Calu3 (cell line): ENCODE results near the gene AGBL1. TPM values are rescaled to one million over a fixed set of nuclear protein-coding genes. Genes with fewer than 3 reads are reported as not detected.

Experiments
- BruUV-seq: library from RNA; stranded (reverse); fragments of 400-500 nt; replicated peaks from 2 replicates; lab custom pipeline; 2021; lab: Mats Ljungman, UMichigan
- CTCF ChIA-PET: fragments of 300-600 bp; sonication (Branson Sonifier 250); formaldehyde crosslinking; loops from one replicate; lab custom pipeline; 2022; ENCODE audit warnings: antibody characterized with exemption; lab: Charles Lee
- DNase-seq: peaks from one replicate; pipeline ENCODE4 v3.0.0; 2022
- H3K27ac Mint-ChIP-seq: one replicate; pipeline ENCODE4 v1.8.0; 2022; ENCODE audit warnings: mixed read lengths; ENCODE audit not compliant: unreplicated experiment
- H3K27me3 Mint-ChIP-seq: one replicate; pipeline ENCODE4 v1.8.0; 2022; ENCODE audit warnings: mixed read lengths; ENCODE audit not compliant: unreplicated experiment
- H3K36me3 Mint-ChIP-seq: one replicate; pipeline ENCODE4 v1.8.0; 2022; ENCODE audit warnings: mild to moderate bottlenecking, moderate library complexity, mixed read lengths; ENCODE audit not compliant: insufficient read depth, unreplicated experiment
- H3K4me1 Mint-ChIP-seq: one replicate; pipeline ENCODE4 v1.8.0; 2022; ENCODE audit warnings: mild to moderate bottlenecking, low read depth, mixed read lengths; ENCODE audit not compliant: unreplicated experiment
- H3K4me3 Mint-ChIP-seq: one replicate; pipeline ENCODE4 v1.8.0; 2022; ENCODE audit warnings: mild to moderate bottlenecking, low read depth, moderate library complexity, mixed read lengths; ENCODE audit not compliant: unreplicated experiment
- H3K9me3 Mint-ChIP-seq: one replicate; pipeline ENCODE4 v1.8.0; 2022; ENCODE audit warnings: low read depth, mixed read lengths; ENCODE audit not compliant: unreplicated experiment
- CTCF ChIP-seq: fragments of 200-600 bp; IDR thresholded peaks from one replicate; pipeline ENCODE4 v1.8.0; 2022; ENCODE audit warnings: antibody characterized with exemption; ENCODE audit not compliant: unreplicated experiment
- intact Hi-C: fragments of 100-400 bp; cut with micrococcal nuclease; formaldehyde crosslinking; loops from one replicate; pipeline ENCODE4 v1.10.0; 2022; ENCODE audit not compliant: unreplicated experiment
- total RNA-seq: library from RNA; stranded (reverse); gene quantifications from 2 replicates; pipeline ENCODE4 v1.2.3, GENCODE V29; 2022

AGBL1 gene
- total RNA-seq, 1 experiment from 2014 or later, result not detected

DNA sequence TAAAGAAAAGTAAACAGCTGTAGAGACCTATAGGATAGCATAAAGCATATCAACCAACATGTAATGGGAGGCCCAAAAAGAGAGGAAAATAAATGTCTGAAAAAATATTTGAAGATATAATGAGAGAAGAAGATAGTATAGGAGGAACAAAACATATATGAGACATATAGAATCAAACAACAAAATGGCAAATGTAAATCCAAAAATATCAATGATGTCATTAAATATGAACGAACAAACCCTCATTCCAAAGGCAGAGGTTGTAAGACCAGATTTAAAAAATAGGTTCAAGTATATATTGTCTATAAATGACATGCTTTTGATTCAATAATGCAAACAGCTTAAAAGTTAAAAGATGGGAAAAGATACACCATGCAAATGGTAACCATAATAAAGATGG, 470.4 kb downstream of the AGBL1 start:
- H3K27me3 Mint-ChIP-seq, result no peaks in the 10 kb centered on the region
- no TSS peak for BruUV-seq
- peaks cover 18% of the 10 kb centered on the region for H3K9me3 Mint-ChIP-seq
- TF ChIP-seq CTCF, result no peak
- H3K4me1 Mint-ChIP-seq, result no peaks in the 10 kb centered on the region
- H3K27ac Mint-ChIP-seq, result no peak overlapping the region
- H3K4me3 Mint-ChIP-seq, result no peak overlapping the region
- H3K36me3 Mint-ChIP-seq, result no peaks in the 10 kb centered on the region
- intact Hi-C loops, result no loop called here
- CTCF ChIA-PET, result no interaction called here
- DNase-seq, result no peak

DNA sequence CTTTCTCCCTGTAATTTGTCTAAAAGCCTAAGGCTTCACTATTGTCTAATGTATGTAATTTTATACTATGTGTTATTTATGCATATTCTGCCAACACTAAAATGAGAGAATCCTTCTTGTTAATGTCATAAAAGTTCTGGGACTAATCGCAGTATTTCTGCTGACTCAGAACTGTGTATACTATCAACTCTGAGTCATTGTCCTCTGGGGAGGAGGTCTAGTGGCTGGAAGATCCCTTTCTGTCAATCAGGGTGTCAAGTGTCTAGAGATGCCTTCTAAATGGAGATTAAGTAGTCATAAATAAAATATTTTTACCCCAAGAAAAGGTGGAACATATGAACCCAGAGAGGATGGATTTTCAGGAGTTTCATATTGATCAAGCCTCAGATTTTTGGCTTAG, 473.4 kb downstream of the AGBL1 start:
- H3K27me3 Mint-ChIP-seq, result no peaks in the 10 kb centered on the region
- CTCF ChIA-PET, result no interaction called here

GRCh38 chr15:86555098-86555497, 475.4 kb downstream of the AGBL1 start:
- H3K4me1 Mint-ChIP-seq, result no peaks in the 10 kb centered on the region
- no TSS peak for BruUV-seq

More for the DNA sequence above, 473.4 kb downstream of the AGBL1 start:
- peaks cover 17% of the 10 kb centered on the region for H3K9me3 Mint-ChIP-seq
- no peak overlapping the region for H3K27ac Mint-ChIP-seq
- no peaks in the 10 kb centered on the region for H3K4me1 Mint-ChIP-seq
- H3K4me3 Mint-ChIP-seq, result no peak overlapping the region
- intact Hi-C loops, result no loop called here
- TF ChIP-seq CTCF, result no peak
- no peak for DNase-seq
- no peaks in the 10 kb centered on the region for H3K36me3 Mint-ChIP-seq
- BruUV-seq, result no TSS peak

GRCh38 chr15:86555939-86556338, 476.3 kb downstream of the AGBL1 start:
- Mint-ChIP-seq H3K4me3 (no peak overlapping the region), H3K27me3 (no peaks in the 10 kb centered on the region), H3K27ac (no peak overlapping the region), H3K9me3 (peaks cover 10% of the 10 kb centered on the region), H3K36me3 (no peaks in the 10 kb centered on the region), H3K4me1 (no peaks in the 10 kb centered on the region)
- DNase-seq, result no peak
- intact Hi-C loops, result no loop called here
- no TSS peak for BruUV-seq
- CTCF ChIA-PET, result no interaction called here
- no peak for TF ChIP-seq CTCF

More at GRCh38 chr15:86555098-86555497, 475.4 kb downstream of the AGBL1 start:
- intact Hi-C loops, result no loop called here
- DNase-seq, result no peak
- no peak overlapping the region for H3K27ac Mint-ChIP-seq
- no peak overlapping the region for H3K4me3 Mint-ChIP-seq
- H3K27me3 Mint-ChIP-seq, result no peaks in the 10 kb centered on the region
- no peaks in the 10 kb centered on the region for H3K36me3 Mint-ChIP-seq
- H3K9me3 Mint-ChIP-seq, result peaks cover 13% of the 10 kb centered on the region
- CTCF ChIA-PET, result no interaction called here
- no peak for TF ChIP-seq CTCF
